Activated gamma-delta T cell (primary cell): Measurements from ENCODE around the gene LHX2.

Experiments
- DNase-seq: peaks from one replicate; lab custom pipeline; 2025; lab: John Stamatoyannopoulos, UW

LHX2 gene

DNA sequence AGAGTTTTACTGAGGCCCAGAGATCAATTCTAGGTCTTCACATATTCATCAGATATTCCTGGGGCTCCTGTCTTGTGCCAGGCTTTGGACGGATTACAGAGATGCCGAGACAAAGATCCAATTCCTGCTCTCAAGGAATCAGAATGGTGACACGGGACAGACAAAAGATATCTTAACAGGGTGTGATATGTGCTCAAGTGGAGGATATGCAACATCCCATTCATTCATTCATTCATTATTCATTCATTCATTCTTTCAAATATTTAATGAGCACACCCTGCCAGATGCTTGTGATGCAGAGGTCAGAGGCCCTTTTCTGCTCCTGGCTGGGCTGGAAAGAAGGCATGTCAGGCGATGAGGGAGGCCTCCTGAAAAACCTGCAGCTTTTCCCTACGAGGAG is 21.8 kb downstream of the LHX2 start:
- DNase-seq: no peak

- no peak for DNase-seq
Observed at GRCh38 chr9:124033967-124034366, 22.4 kb downstream of the LHX2 start.

DNA sequence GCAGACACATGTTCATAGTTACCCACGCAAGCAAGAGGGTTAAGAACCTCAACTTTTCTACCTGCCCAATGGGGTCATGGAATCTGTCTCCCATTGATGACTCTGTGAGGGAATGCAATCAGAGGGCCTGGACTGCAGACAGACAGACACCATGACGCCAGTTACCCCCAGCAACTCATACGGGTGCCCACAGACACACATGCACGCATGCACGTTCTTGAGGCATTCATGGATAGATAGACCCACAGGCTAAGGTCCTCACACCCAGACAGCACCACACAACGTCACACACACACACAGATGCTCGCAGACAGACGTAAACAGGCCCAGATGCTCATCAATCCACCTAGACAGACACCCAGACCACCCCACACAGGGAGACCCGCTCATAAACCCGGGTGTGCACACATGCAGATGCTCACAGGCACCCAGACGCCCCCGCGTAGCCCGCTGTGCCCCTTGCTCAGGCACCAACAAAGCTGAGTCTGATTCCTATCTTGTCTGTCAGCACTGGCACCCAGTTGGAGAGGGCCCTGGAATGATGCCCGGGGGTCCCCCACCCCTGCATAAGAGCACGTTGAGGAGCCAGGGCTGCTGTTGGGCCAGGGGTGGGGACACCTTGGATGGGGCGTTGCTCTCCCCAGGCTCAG is 23.6 kb downstream of the LHX2 start:
- DNase-seq: no peak

GRCh38 chr9:124036578-124036977 is 25.0 kb downstream of the LHX2 start:
- no peak for DNase-seq

DNA sequence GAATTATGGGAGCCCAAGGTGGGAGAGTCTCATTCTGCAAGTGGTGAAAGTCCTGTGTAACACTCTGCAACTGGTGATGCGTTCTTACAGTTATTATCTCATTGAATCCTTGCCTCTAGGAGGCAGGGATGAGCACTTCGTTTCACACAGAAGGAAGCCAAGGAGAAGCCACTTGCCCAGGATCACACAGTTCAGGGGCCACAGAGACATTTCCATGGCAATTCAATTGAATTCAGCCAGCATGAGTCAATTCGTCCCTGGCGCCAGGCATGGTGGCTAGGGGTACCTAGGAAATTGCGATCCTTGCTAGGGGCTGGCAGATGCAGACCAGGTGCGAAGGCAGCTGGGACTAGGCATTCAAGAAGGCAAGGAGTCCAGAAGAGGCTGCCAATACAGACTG is 26.2 kb downstream of the LHX2 start:
- DNase-seq: no peak

- DNase-seq: no peak
Observed at GRCh38 chr9:124038239-124038638, 26.7 kb downstream of the LHX2 start.

DNA sequence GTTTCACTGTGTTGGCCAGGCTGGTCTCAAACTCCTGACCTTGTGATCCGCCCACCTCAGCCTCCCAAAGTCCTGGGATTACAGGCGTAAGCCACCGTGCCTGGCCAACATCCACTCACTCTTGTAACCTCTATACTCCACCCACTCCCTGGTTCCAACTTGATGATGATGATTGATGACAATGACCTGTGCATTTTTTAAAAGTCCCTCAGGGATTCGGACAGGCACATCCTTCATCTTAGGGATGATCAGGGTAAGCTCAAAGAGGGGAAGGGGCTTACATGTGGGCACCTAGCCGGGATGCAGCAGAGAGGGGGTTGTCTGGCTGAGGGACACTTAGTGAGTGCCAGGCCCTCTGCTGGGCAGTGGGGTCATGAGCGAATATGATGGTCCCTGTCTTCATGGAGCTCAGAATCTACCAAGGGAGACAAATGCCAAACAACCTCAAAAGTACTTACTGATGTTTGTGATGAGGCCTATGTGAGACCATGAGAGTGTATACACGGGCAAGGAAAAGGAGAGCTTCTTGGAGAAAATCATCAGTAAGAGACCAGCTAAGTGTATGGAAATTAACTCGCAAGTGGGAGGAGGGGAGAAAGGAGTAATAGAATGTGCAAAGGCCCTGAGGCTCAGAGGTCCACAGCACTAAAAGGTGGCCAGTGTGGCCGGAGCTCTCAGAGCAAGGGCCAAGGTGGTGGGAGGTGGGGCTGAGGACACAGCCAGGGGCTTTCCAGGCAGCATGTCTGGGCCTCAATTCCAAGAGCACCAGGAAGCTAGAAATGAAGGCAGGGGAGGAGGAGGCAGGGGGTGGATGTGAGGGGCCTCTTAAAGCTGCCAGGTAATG is 27.4 kb downstream of the LHX2 start:
- DNase-seq: no peak

GRCh38 chr9:124040186-124040931 is 28.8 kb downstream of the LHX2 start:
- no peak for DNase-seq

DNA sequence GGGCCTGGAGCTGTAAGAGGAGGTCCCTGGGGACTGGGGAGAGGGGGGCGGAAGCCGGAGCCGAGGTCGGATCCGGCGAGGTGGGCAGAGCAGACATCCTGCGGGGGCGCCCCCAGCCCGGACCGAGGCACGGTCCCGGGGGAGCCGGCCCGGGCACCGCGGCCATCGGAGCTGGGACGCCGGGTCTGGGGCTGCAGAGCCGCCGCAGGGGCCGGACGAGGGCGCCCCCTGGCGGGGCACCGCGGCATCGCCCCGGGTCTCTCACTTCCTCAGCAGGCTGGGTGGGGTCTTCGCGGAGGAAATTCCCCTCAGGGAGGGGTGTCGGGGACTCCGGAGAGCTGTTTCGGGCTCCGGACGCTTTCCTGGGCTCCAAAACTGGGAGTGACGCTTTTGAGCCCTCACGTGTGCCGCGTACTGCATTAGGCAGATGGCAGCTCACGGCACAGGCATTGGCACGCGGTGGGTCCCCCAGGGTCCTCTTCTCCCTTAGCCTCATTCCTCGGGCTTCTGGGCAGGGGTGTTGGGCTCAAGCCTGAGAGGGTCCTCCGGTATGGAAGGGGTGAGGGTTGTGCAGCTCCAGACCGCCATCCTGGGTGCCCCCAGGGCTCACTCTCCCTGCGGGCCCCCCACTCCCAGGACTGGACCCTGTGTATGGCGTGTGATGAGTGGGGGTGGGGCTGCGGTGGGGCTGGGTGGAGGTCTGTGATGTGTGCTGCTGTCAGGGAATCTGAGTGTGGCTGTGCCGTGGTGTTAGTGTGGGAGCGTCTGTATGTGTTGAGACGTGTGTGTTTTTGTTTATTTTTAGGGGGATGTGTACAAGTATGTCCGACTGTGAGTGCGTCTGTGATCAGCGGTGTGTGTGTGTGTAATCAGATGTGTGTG is 29.6 kb downstream of the LHX2 start:
- DNase-seq: peak; percentile 28

DNA sequence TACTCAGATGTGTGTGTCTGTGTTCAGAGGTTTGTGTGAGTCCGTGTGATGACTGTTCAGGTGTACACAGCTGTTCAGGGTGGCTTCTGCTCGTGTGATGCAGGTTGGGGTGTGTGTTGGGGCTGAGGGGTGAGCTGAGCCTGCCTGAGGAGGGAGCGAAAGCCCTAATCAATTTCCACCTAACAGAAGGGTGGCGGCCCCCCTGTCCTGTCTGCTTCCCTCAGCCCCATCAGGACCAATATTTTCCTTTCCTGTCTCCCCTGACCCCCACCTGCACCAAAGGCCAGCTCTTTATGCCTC is 30.2 kb downstream of the LHX2 start:
- no peak for DNase-seq

- no peak for DNase-seq
Observed at GRCh38 chr9:124042201-124042721, 30.7 kb downstream of the LHX2 start.

DNA sequence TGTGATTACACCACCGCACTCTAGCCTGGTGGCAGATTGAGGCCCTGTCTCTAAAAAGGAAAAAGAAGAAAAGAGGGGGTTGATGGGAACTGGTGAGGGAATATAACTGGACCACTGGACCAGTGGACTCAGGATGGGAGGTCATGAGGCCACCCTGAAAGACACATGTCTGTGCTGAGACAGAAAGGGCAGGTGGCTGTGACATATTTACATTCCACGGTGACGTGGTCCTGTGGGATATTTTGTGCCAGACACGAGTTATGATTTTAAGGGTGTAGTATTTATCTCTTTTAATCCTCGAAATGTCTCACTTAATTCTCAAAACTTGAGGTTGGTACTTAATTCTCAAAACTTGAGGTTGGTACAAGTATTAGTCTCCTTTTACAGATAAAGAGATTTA is 32.9 kb downstream of the LHX2 start:
- no peak for DNase-seq

- DNase-seq: peak; percentile 23
Observed at GRCh38 chr9:124045076-124045829, 33.7 kb downstream of the LHX2 start.

DNA sequence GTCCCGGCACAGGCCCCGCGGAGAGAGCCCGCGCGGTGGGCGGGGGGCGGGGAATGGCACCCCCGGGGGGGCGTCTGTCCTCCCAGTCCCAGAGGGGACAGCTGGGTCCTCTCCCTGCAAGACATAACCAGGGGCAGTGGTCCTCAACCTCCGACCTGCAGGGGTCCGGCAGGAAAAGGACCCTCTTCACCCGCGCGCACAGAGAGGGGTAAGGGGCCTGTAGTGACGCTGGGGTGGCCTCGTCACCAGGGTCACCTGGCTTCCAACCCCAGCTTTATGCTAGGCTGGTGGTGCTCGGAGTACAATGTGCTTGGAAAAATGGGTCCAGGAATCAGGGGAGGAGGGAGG is 34.2 kb downstream of the LHX2 start:
- no peak for DNase-seq

DNA sequence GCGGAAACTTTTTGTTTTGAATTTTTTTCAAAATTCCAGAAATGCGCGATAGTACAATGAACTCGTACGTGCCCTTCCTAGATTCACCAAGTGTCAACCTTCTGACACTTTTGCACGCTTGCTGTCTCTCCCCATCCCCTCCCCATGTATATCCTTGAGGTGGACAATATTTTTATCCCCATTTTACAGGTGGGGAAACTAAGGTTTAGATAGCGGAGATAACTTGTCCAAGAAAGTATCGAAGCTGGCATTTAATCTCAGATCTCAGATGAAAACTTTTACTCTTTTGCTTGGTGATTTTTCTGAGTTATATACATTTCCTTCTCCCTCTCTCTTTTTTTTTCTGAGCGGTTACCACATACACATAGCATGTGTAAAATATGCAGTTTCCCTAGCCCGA is 34.6 kb downstream of the LHX2 start:
- DNase-seq: no peak

DNA sequence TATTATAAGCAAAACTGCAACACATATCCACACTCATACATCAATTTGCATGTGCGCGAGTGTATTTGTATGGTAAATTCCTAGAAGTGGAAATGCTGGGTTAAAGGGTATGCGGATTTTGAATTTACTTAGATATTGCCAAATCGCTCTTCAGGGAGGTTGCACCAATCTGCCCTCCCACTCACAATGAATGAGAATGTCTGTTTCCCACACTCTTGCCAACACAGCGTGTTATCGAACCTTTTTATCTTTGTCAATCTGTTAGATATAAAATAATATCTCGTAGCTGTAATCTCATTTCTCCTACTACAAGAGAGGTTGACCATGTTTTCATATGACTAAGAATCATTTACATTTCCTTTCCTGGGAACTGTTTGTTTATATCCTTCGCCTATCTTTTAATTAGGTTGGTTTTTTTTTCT is 35.7 kb downstream of the LHX2 start:
- DNase-seq: no peak

- DNase-seq: no peak
Observed at GRCh38 chr9:124050955-124051354, 39.4 kb downstream of the LHX2 start.

DNA sequence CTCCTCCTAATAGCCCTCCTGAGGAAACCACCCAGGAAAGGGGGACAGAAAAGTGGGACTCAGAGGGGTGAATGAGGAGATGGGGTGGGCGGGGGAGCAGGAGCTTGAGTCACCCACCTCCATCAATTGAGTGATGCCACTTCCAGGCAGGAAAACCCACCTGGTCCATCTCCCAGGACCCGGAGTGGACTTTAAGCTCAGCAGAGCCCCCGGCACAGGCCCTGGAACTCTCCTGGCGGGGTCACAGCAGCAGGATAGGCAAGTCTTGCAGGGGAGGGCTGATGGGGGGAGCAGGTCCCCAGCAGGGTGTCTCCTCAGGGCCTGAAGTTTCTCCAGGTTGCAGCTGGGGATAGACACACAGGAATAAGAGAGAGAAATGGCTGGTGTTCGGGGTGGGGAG is 40.8 kb downstream of the LHX2 start:
- no peak for DNase-seq

DNA sequence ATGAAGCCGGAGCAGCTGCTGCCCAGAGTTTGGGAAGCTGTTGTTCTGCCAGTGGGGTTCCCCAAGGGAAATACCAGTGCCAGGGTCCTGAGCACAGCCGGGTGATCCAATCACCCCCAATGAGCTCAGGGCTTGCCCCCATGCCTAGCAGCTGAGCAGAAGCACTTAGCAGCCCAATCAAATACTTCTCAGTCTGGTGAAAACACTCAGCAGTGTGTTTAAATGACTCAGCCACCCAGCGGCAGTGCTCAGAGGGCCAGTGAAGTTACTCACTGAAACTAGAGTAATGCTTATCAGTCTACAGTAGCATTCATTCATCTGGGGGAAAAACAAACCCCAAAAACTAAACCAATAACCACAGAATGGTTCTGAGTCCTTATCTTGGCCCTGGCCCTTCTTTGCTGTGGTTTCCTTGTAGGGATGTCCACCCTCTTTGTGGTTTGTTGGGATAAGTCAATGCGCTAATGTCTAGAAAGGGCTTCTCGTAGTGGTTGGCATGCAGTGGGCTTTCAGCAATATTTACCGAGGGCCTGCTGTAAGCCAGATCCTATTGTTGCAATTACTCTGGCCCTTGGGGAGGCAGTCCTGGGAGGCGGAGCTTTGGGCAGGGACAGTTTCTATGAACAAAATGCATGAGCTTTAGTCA is 43.1 kb downstream of the LHX2 start:
- DNase-seq: no peak

GRCh38 chr9:124060844-124061605 is 49.5 kb downstream of the LHX2 start:
- no peak for DNase-seq
